Mesothelial cell of epicardium (in vitro differentiated cells): Measurements from ENCODE around the gene PWWP2A. TPM values are rescaled to one million over a fixed set of nuclear protein-coding genes. Genes with fewer than 3 reads are reported as not detected.

Experiments used
- DNase-seq, 2 experiments: peaks; one replicate each; pipeline ENCODE4 v3.0.0; 2021; ENCODE audit warnings: low spot score in 2 of 2; ENCODE audit not compliant: unreplicated experiment in 2 of 2
- H3K27ac Mint-ChIP-seq: 2 replicates; pipeline ENCODE4 v1.8.0; 2021; ENCODE audit warnings: mixed read lengths
- H3K27me3 Mint-ChIP-seq: 2 replicates; pipeline ENCODE4 v1.8.0; 2021; ENCODE audit warnings: low read depth, mixed read lengths
- H3K36me3 Mint-ChIP-seq: 2 replicates; pipeline ENCODE4 v1.8.0; 2021; ENCODE audit warnings: mixed read lengths
- H3K4me1 Mint-ChIP-seq: 2 replicates; pipeline ENCODE4 v1.8.0; 2021; ENCODE audit warnings: mixed read lengths
- H3K4me3 Mint-ChIP-seq: 2 replicates; pipeline ENCODE4 v1.8.0; 2021; ENCODE audit warnings: mild to moderate bottlenecking, moderate library complexity, mixed read lengths
- H3K9me3 Mint-ChIP-seq: 2 replicates; pipeline ENCODE4 v1.8.0; 2021; ENCODE audit warnings: mixed read lengths
- total RNA-seq: library from RNA; stranded (reverse); gene quantifications from 3 replicates; pipeline ENCODE4 v1.2.1, GENCODE V29; 2021
- TF ChIP-seq, protein P1 (sequence below): fragments of 200-600 bp; sonication (generic); IDR thresholded peaks from one replicate; pipeline ENCODE4 v1.5.0; 2021; ENCODE audit warnings: antibody characterized with exemption; ENCODE audit not compliant: unreplicated experiment

The PWWP2A gene
- total RNA-seq, 1 donor from 2014 or later = 32.5 TPM

DNA sequence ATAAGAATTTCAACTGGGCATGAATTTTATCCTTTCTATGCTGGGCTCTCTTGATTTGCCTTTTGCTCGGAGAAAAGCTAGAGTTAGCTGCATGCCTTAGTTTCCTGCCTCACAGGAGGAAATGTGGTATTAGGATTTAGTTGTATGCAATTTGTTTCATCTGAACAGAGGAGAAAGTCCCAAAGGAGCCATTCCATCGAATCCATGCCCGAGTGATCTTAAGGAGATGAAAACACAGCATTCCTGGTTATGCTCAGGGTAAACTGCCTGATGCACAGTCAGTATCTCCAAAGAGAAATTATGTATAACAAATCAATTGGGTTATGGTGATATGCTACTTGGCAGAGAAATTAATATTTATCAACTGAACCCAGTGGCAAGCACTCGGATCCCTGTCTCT is 59.2 kb downstream of the PWWP2A start:
- peaks cover 9% of the 10 kb centered on the region for H3K4me1 Mint-ChIP-seq
- no peaks in the 10 kb centered on the region for H3K27me3 Mint-ChIP-seq
- no peak for DNase-seq
- no peak overlapping the region for H3K4me3 Mint-ChIP-seq
- TF ChIP-seq, protein P1, sequence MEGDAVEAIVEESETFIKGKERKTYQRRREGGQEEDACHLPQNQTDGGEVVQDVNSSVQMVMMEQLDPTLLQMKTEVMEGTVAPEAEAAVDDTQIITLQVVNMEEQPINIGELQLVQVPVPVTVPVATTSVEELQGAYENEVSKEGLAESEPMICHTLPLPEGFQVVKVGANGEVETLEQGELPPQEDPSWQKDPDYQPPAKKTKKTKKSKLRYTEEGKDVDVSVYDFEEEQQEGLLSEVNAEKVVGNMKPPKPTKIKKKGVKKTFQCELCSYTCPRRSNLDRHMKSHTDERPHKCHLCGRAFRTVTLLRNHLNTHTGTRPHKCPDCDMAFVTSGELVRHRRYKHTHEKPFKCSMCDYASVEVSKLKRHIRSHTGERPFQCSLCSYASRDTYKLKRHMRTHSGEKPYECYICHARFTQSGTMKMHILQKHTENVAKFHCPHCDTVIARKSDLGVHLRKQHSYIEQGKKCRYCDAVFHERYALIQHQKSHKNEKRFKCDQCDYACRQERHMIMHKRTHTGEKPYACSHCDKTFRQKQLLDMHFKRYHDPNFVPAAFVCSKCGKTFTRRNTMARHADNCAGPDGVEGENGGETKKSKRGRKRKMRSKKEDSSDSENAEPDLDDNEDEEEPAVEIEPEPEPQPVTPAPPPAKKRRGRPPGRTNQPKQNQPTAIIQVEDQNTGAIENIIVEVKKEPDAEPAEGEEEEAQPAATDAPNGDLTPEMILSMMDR = no peak
- H3K36me3 Mint-ChIP-seq = peaks cover 42% of the 10 kb centered on the region
- peaks cover 7% of the 10 kb centered on the region for H3K9me3 Mint-ChIP-seq
- no peak overlapping the region for H3K27ac Mint-ChIP-seq

DNA sequence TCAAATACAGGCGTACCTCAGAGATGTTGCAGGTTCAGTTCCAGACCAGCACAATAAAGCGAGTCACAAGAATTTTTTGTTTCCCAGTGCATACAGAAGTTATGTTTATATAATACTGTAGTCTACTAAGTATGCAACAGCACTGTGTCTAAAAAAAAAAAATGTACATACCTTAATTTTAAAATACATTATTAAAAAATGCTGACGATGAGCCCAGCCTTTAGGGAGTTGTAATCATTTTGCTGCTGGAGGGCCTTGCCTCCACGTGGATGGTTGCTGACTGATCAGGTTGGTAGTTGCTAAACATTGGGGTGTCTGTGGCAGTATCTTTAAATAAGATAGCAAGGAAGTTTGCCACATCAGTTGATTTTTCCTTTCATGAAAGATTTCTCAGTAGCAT is 62.0 kb downstream of the PWWP2A start:
- no peak for DNase-seq
- Mint-ChIP-seq H3K4me1 (no peaks in the 10 kb centered on the region), H3K9me3 (peaks cover 7% of the 10 kb centered on the region), H3K4me3 (no peak overlapping the region), H3K36me3 (peaks cover 54% of the 10 kb centered on the region), H3K27me3 (no peaks in the 10 kb centered on the region), H3K27ac (no peak overlapping the region)
- TF ChIP-seq, protein P1 = no peak

DNA sequence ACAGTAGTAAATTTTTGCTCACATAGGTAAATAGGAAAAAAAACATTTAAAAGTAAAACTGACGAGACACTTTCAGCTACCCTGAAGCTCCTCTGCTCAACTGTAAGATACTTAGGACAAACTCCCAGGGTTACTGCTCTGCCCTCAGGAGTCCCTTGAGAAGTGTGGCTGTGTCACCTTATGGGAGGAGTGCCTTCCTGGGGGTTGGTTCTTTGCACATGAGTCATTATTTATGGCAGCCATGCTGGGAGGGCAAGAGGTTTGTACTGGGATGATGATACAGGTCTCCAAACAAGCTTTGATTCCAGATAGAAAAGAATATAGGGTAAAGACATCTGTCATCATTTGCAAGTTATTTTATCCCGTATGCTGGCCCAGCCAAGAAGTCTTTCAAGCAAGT is 64.4 kb downstream of the PWWP2A start:
- Mint-ChIP-seq H3K4me3 (no peak overlapping the region), H3K27me3 (no peaks in the 10 kb centered on the region), H3K4me1 (no peaks in the 10 kb centered on the region), H3K27ac (no peak overlapping the region), H3K9me3 (peaks cover 7% of the 10 kb centered on the region), H3K36me3 (peaks cover 49% of the 10 kb centered on the region)
- no peak for DNase-seq
- TF ChIP-seq, protein P1 = no peak

DNA sequence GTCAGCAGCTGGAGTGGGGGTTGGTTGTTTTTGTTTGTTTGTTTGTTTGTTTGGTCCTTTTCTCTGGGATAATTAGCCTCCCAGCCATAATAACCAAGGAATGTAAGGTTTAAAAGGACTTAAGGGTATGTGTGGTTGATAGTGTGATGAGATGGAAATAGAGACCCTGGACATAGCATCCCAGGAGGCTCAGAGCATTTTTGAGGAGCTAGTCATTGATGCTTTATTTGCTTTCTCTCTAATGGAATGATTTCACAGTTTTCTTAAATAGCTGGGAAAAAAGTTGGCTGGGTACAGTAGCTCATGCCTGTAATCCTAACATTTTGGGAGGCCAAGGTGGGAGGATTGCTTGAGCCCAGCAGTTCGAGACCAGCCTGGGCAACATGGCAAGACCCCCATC is 65.2 kb downstream of the PWWP2A start:
- H3K27ac Mint-ChIP-seq = no peak overlapping the region
- peaks cover 7% of the 10 kb centered on the region for H3K9me3 Mint-ChIP-seq
- H3K27me3 Mint-ChIP-seq = no peaks in the 10 kb centered on the region
- H3K36me3 Mint-ChIP-seq = peaks cover 49% of the 10 kb centered on the region
- H3K4me3 Mint-ChIP-seq = no peak overlapping the region
- no peaks in the 10 kb centered on the region for H3K4me1 Mint-ChIP-seq
- no peak for DNase-seq
- TF ChIP-seq, protein P1 = no peak

DNA sequence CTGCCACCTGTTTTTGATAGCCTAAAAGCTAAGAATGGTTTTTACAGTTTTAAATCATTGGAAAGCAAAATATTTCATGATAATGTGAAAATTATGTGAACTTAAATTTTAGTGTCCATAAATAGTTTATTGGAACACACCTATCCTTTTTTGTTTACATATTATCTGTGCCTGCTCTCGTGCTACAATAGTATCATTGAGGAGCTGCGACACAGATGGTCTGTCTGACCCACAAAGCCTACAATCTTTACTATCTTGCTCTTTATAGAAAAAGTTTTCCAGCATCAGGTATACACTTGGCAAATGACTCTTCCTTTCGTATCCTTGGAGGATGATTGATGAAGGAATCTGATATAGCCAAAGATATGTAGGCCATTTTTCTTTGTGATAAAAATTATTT is 70.2 kb downstream of the PWWP2A start:
- Mint-ChIP-seq H3K27me3 (no peaks in the 10 kb centered on the region), H3K36me3 (peaks cover 47% of the 10 kb centered on the region), H3K4me3 (no peak overlapping the region), H3K9me3 (no peaks in the 10 kb centered on the region), H3K4me1 (no peaks in the 10 kb centered on the region), H3K27ac (no peak overlapping the region)
- DNase-seq = no peak
- TF ChIP-seq, protein P1 = no peak

DNA sequence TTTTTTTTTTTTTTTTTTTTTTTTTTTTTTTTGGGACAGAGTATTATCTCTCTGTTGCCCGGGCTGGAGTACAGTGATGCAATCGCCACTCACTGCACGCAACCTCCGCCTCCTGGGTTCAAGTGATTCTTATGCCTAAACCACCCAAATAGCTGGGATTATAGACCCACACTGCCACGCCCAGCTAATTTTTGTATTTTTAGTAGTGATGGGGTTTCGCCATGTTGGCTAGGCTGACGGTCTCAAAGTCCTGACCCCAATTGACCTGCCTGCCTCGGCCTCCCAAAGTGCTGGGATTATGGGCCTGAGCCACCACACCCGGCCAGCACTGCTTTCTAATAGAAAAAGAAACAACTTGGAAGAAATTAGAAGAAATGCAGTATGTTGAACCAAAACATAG is 71.1 kb downstream of the PWWP2A start:
- no peak overlapping the region for H3K4me3 Mint-ChIP-seq
- H3K27me3 Mint-ChIP-seq = no peaks in the 10 kb centered on the region
- peaks cover 46% of the 10 kb centered on the region for H3K36me3 Mint-ChIP-seq
- no peak overlapping the region for H3K27ac Mint-ChIP-seq
- no peak for DNase-seq
- H3K9me3 Mint-ChIP-seq = no peaks in the 10 kb centered on the region
- TF ChIP-seq, protein P1 = no peak
- no peaks in the 10 kb centered on the region for H3K4me1 Mint-ChIP-seq
